Measurements from ENCODE around the gene ZNF438. TPM values are rescaled to one million over a fixed set of nuclear protein-coding genes. Genes with fewer than 3 reads are reported as not detected.
"Not testable (repeated sequence)": the region's sequence is repeated elsewhere in the genome, so short reads cannot be mapped to it uniquely, and the experiment has no call there.

ZNF438 gene
- total RNA-seq, 1 donor = 8.0 TPM

DNA sequence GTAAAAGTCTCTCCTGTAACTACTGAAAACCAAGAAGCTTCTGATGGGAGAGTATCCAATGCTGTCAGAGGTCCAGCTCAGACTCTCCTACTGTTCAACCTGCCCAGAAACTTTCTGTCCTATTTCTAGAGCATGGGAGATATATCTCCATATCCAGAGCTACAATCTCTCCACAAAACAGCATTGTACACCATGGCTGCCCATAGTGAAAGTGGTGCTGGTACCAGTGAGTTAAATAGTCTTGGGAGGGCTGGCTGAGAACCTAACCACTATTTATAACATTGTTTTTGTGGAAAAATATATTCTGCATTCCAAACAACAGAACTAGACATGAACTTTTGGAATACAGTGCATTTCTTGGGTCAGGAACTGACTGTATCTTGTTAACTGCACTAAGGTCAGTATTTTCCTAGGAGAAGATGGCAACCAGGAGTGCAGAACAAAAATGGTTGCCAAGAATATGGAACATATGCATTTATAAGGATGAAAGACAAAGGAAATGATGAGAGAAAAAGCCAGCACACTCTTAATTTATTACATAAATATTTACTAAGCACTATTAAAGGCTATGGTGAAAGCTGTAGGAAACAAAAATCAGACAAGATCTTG lies 91.9 kb downstream of the ZNF438 start:
- H3K4me3 ChIP-seq (ENCODE audit: low read depth, low read length) = no peak overlapping the region
- TF ChIP-seq, protein P1, sequence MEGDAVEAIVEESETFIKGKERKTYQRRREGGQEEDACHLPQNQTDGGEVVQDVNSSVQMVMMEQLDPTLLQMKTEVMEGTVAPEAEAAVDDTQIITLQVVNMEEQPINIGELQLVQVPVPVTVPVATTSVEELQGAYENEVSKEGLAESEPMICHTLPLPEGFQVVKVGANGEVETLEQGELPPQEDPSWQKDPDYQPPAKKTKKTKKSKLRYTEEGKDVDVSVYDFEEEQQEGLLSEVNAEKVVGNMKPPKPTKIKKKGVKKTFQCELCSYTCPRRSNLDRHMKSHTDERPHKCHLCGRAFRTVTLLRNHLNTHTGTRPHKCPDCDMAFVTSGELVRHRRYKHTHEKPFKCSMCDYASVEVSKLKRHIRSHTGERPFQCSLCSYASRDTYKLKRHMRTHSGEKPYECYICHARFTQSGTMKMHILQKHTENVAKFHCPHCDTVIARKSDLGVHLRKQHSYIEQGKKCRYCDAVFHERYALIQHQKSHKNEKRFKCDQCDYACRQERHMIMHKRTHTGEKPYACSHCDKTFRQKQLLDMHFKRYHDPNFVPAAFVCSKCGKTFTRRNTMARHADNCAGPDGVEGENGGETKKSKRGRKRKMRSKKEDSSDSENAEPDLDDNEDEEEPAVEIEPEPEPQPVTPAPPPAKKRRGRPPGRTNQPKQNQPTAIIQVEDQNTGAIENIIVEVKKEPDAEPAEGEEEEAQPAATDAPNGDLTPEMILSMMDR (IDR thresholded peaks at IDR 0.05; ENCODE audit: insufficient read depth, low read length) = no peak
- DNase-seq (ENCODE audit: low read depth) = no peak

DNA sequence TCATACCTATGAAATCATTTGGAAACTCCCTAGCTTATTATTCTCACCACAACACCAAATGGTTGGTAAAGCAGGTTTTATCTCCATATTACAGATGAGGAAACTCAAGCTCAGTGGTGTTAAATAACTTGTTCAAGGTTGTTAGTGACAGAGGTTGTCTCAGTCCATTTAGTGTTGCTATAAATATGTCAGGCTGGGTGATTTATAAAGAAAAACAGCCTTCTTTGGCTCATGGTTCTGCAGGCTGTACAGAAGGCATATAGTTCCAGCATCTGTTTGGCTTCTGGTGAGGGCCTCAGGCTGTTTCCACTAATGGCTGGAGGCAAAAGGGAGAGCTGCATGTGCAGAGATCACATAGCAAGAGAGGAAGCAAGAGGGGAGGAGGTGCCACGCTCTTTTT lies 96.6 kb downstream of the ZNF438 start:
- TF ChIP-seq, protein P1 (IDR thresholded peaks at IDR 0.05; ENCODE audit: insufficient read depth, low read length) = no peak
- no peak overlapping the region for H3K4me3 ChIP-seq (ENCODE audit: low read depth, low read length)
- DNase-seq (ENCODE audit: low read depth) = no peak

DNA sequence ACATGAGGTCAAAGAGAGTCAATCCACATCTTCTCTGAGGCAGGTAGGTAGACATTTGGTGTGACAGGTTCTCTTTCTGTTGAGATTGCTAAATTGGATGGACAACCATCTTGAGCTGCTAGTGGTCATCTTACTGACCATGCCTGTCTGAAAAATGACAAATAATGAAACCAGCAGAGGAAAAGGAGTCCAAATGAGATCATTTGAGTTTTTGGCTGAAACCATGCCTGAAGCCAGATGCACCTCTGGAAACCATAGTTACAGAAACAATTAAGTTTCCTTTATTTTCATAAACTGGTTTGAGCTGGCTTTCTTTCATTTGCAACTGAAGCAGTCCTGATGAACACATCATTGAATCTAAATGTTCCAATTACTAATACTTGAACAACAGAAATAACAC lies 100.6 kb downstream of the ZNF438 start:
- H3K4me3 ChIP-seq (ENCODE audit: low read depth, low read length) = no peak overlapping the region
- TF ChIP-seq, protein P1 (IDR thresholded peaks at IDR 0.05; ENCODE audit: insufficient read depth, low read length) = no peak
- DNase-seq (ENCODE audit: low read depth) = no peak

DNA sequence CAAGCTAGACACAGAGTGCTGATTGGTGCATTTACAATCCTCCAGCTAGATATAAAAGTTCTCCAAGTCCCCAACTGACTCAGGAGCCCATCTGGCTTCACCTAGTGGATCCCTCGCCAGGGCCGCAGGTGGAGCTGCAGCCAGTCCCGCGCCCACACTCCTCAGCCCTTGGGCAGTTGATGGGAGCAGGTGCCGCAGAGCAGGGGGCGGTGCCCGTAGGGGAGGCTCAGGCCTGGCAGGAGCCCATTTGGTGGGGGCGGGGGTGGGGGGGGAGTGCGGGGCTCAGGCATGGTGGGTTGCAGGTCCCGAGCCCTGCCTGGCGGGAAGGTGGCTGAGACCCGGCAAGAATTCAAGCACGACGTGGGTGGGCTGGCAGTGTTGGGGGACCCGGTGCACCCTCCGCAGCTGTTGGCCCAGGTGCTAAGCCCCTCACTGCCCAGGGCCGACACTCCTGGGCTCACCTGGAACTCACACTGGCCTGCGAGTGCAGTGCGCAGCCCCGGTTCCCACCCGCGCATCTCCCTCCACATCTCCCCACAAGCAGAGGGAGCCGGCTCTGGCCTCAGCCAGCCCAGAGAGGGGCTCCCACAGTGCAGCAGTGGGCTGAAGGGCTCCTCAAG lies 101.7 kb downstream of the ZNF438 start:
- TF ChIP-seq, protein P1 (IDR thresholded peaks at IDR 0.05; ENCODE audit: insufficient read depth, low read length) = no peak

DNA sequence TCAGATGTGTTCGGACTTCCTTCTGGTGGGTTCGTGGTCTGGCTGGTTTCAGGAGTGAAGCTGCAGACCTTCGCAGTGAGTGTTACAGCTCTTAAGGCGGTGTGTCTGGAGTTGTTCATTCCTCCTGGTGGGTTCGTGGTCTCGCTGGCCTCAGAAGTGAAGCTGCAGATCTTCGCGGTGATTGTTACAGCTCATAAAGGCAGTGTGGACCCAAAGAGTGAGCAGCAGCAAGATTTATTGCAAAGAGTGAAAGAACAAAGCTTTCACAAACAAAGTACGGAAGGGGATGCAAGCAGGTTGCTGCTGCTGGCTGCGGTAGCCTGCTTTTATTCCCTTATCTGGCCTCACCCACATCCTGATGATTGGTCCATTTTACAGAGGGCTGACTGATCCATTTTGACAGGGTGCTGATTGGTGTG lies 102.3 kb downstream of the ZNF438 start:
- H3K4me3 ChIP-seq (ENCODE audit: low read depth, low read length) = not testable (repeated sequence)

More for the DNA sequence above, 101.7 kb downstream of the ZNF438 start:
- H3K4me3 ChIP-seq (ENCODE audit: low read depth, low read length) = no peak overlapping the region
- DNase-seq (ENCODE audit: low read depth) = no peak

DNA sequence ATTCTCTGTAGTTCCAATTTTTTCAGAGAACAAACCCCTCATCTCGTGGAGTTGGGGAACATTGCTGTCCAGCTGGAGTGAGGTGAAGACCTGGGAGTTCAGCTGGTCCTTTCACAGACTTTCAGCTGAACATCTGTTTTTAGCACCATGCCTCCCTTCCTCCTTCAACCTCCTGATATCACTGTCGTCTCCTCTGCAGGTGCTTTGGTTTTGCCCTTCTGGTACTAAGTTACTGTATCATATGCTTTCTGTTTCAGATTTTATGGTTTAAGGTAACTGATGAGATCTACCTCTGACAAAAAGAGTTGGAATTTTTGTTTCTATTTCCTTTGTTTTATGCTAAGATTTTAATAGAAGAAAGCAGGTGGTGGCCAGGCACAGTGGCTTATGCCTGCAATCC lies 102.9 kb downstream of the ZNF438 start:
- no peak for DNase-seq (ENCODE audit: low read depth)
- TF ChIP-seq, protein P1 (IDR thresholded peaks at IDR 0.05; ENCODE audit: insufficient read depth, low read length) = no peak
- no peak overlapping the region for H3K4me3 ChIP-seq (ENCODE audit: low read depth, low read length)

More for the DNA sequence above, 102.3 kb downstream of the ZNF438 start:
- DNase-seq (ENCODE audit: low read depth) = not testable (repeated sequence)

DNA sequence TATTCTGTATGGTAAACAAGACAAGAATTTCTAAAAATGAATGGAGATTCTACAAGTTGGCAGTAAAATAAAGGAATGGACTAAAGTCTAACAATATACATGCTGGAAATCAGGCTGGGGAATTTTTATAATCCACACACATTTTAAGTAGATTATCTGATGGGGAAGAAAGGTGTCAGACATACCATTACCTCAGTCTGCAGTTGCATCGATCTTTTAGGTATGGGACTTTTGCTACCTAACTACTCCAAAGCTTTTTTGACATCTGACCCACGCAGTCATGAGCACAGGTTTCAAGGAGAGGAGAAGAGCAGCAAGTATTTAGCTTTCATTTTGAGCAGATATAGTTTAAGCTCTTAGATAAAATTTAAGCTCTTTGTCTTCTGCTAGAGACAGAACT lies 113.0 kb downstream of the ZNF438 start:
- no peak for DNase-seq (ENCODE audit: low read depth)
- TF ChIP-seq, protein P1 (IDR thresholded peaks at IDR 0.05; ENCODE audit: insufficient read depth, low read length) = no peak

More for the DNA sequence above, 113.0 kb downstream of the ZNF438 start:
- H3K4me3 ChIP-seq (ENCODE audit: low read depth, low read length) = no peak overlapping the region
